Measurements from ENCODE around the gene ATF6. TPM values are rescaled to one million over a fixed set of nuclear protein-coding genes. Genes with fewer than 3 reads are reported as not detected.
A peak's percentile ranks its signal among the peaks of the same experiment; 100 is the strongest.

ATF6 gene
- total RNA-seq, 1 experiment from 2014 or later = 35.3 TPM

- DNase-seq = no peak
- TF ChIP-seq CTCF (IDR thresholded peaks at IDR 0.05; ENCODE audit: unreplicated experiment) = no peak
- no peaks in the 10 kb centered on the region for H3K9me3 Mint-ChIP-seq (ENCODE audit: low read depth, unreplicated experiment)
- no peak overlapping the region for H3K4me3 Mint-ChIP-seq (ENCODE audit: low read depth, unreplicated experiment)
- CTCF ChIA-PET = interaction anchor here (0.6 kb wide), 2 partner anchors 441 to 640 kb away, joined by 3 read pairs; no protein-coding TSS in a partner anchor
- no TSS peak for BruUV-seq (replicated peaks)
- H3K27ac Mint-ChIP-seq (ENCODE audit: unreplicated experiment) = no peak overlapping the region
- H3K36me3 Mint-ChIP-seq (ENCODE audit: insufficient read depth, unreplicated experiment) = peaks cover 28% of the 10 kb centered on the region
- intact Hi-C loops (cut with micrococcal nuclease; ENCODE audit: unreplicated experiment) = no loop called here
- H3K4me1 Mint-ChIP-seq (ENCODE audit: low read depth, unreplicated experiment) = peaks cover 10% of the 10 kb centered on the region
- no peaks in the 10 kb centered on the region for H3K27me3 Mint-ChIP-seq (ENCODE audit: unreplicated experiment)
These were observed 16.8 kb downstream of the ATF6 start for GRCh38 chr1:161782886-161783285.

- DNase-seq = no peak
- no peak overlapping the region for H3K4me3 Mint-ChIP-seq (ENCODE audit: low read depth, unreplicated experiment)
- no peaks in the 10 kb centered on the region for H3K27me3 Mint-ChIP-seq (ENCODE audit: unreplicated experiment)
- peaks cover 43% of the 10 kb centered on the region for H3K36me3 Mint-ChIP-seq (ENCODE audit: insufficient read depth, unreplicated experiment)
- H3K9me3 Mint-ChIP-seq (ENCODE audit: low read depth, unreplicated experiment) = no peaks in the 10 kb centered on the region
- peaks cover 10% of the 10 kb centered on the region for H3K4me1 Mint-ChIP-seq (ENCODE audit: low read depth, unreplicated experiment)
- no peak for TF ChIP-seq CTCF (IDR thresholded peaks at IDR 0.05; ENCODE audit: unreplicated experiment)
- CTCF ChIA-PET = no interaction called here
- H3K27ac Mint-ChIP-seq (ENCODE audit: unreplicated experiment) = no peak overlapping the region
- no TSS peak for BruUV-seq (replicated peaks)
- intact Hi-C loops (cut with micrococcal nuclease; ENCODE audit: unreplicated experiment) = no loop called here
These were observed 18.8 kb downstream of the ATF6 start for GRCh38 chr1:161784968-161785367.

- Mint-ChIP-seq H3K27ac (ENCODE audit: unreplicated experiment) (no peak overlapping the region), H3K4me3 (ENCODE audit: low read depth, unreplicated experiment) (no peak overlapping the region), H3K27me3 (ENCODE audit: unreplicated experiment) (no peaks in the 10 kb centered on the region), H3K36me3 (ENCODE audit: insufficient read depth, unreplicated experiment) (peaks cover 47% of the 10 kb centered on the region), H3K9me3 (ENCODE audit: low read depth, unreplicated experiment) (no peaks in the 10 kb centered on the region), H3K4me1 (ENCODE audit: low read depth, unreplicated experiment) (peaks cover 2% of the 10 kb centered on the region)
- CTCF ChIA-PET = no interaction called here
- intact Hi-C loops (cut with micrococcal nuclease; ENCODE audit: unreplicated experiment) = no loop called here
- BruUV-seq (replicated peaks) = no TSS peak
- no peak for DNase-seq
- peak; percentile 26 for TF ChIP-seq CTCF (IDR thresholded peaks at IDR 0.05; ENCODE audit: unreplicated experiment)
These were observed 21.2 kb downstream of the ATF6 start for GRCh38 chr1:161787355-161787754.

- Mint-ChIP-seq H3K27me3 (ENCODE audit: unreplicated experiment) (no peaks in the 10 kb centered on the region), H3K36me3 (ENCODE audit: insufficient read depth, unreplicated experiment) (peaks cover 43% of the 10 kb centered on the region), H3K27ac (ENCODE audit: unreplicated experiment) (no peak overlapping the region), H3K4me3 (ENCODE audit: low read depth, unreplicated experiment) (no peak overlapping the region), H3K9me3 (ENCODE audit: low read depth, unreplicated experiment) (no peaks in the 10 kb centered on the region), H3K4me1 (ENCODE audit: low read depth, unreplicated experiment) (peaks cover 7% of the 10 kb centered on the region)
- no TSS peak for BruUV-seq (replicated peaks)
- DNase-seq = no peak
- intact Hi-C loops (cut with micrococcal nuclease; ENCODE audit: unreplicated experiment) = no loop called here
- CTCF ChIA-PET = interaction anchor here (2.6 kb wide), 1 partner anchor 247 kb away, joined by 162 read pairs; no protein-coding TSS in a partner anchor
- no peak for TF ChIP-seq CTCF (IDR thresholded peaks at IDR 0.05; ENCODE audit: unreplicated experiment)
These were observed 24.6 kb downstream of the ATF6 start for GRCh38 chr1:161790587-161791317.

All from Calu3 (cell line).